A549 (cell line): ENCODE results near the gene WDR43. TPM values are rescaled to one million over a fixed set of nuclear protein-coding genes. Genes with fewer than 3 reads are reported as not detected.

Experiments
- ATAC-seq, 2 experiments: fragments of 200-7000 bp in 1 of 2; fragments of >200 bp in 1 of 2; cut with Nextera tagmentation in 1 of 2; cut with Tn5 transposase in 1 of 2; 3 replicates each; pipeline versions ENCODE4 v1.8.0 to v1.9.1; 2018 to 2020; ENCODE audit warnings: mild to moderate bottlenecking in 1 of 2, moderate library complexity in 1 of 2
- CTCF ChIA-PET: fragments of 300-600 bp; sonication (Branson Sonifier 250); formaldehyde crosslinking; extraction: SDS; loops from one replicate; lab custom pipeline; 2021; ENCODE audit warnings: antibody characterized with exemption, inconsistent platforms; lab: Yijun Ruan, JAX
- POLR2A ChIA-PET: fragments of 350-600 bp; formaldehyde crosslinking; extraction: SDS; loops from one replicate; lab custom pipeline; 2021; ENCODE audit warnings: antibody characterized with exemption, inconsistent platforms; lab: Yijun Ruan, JAX
- DNase-seq, 2 experiments: peaks; one replicate each; pipeline versions ENCODE4 v3.0.0 to v3.0.0-alpha.2; 2011 to 2016; ENCODE audit warnings: low read depth in 1 of 2, low spot score in 1 of 2
- FAIRE-seq: peaks from 2 replicates; lab custom pipeline; 2011; peaks lifted over from hg19 to GRCh38; lab: Jason Lieb, UNC
- H3K27ac ChIP-seq, 2 experiments: fragments of >200 bp; sonication (Bioruptor Twin); formaldehyde crosslinking; 3 replicates each; pipeline ENCODE4 v1.5.1; 2016 to 2017
- H3K4me1 ChIP-seq: fragments of >200 bp; sonication (Bioruptor Twin); formaldehyde crosslinking; 3 replicates; pipeline ENCODE4 v1.6.1; 2016
- H3K4me2 ChIP-seq: fragments of >200 bp; sonication (Bioruptor Twin); formaldehyde crosslinking; 3 replicates; pipeline ENCODE4 v1.6.1; 2016
- H3K4me3 ChIP-seq: fragments of >200 bp; sonication (Bioruptor Twin); formaldehyde crosslinking; 3 replicates; pipeline ENCODE4 v1.5.1; 2016
- H3K9me3 ChIP-seq: fragments of >200 bp; sonication (Bioruptor Twin); formaldehyde crosslinking; 3 replicates; pipeline ENCODE4 v1.6.1; 2016
- E2F6 ChIP-seq: IDR thresholded peaks from 2 replicates; pipeline ENCODE4 v1.6.1; 2012; ENCODE audit warnings: low read depth, borderline replicate concordance
- EHF ChIP-seq: fragments of 250-450 bp; sonication (Bioruptor Pico); IDR thresholded peaks from 2 replicates; pipeline ENCODE4 v1.5.0; 2020; ENCODE audit warnings: mild to moderate bottlenecking
- EP300 ChIP-seq, 2 experiments: fragments of >200 bp; sonication (Bioruptor Twin); formaldehyde crosslinking; IDR thresholded peaks; 2 replicates in 1 of 2; 3 replicates in 1 of 2; pipeline ENCODE4 v1.6.1; 2016 to 2017
- HES2 ChIP-seq: fragments of >200 bp; sonication (Bioruptor Twin); formaldehyde crosslinking; IDR thresholded peaks from 2 replicates; pipeline ENCODE4 v1.6.1; 2016
- HMGXB4 ChIP-seq: fragments of 250-450 bp; sonication (Bioruptor Pico); IDR thresholded peaks from 2 replicates; pipeline ENCODE4 v1.5.0; 2021; ENCODE audit warnings: mild to moderate bottlenecking, moderate library complexity, borderline replicate concordance
- NFE2L2 ChIP-seq: fragments of 150-350 bp; conservative IDR thresholded peaks from 2 replicates; pipeline ENCODE4 v1.6.1; 2014; ENCODE audit warnings: low read length
- NPAS2 ChIP-seq: fragments of 250-450 bp; sonication (Bioruptor Pico); IDR thresholded peaks from 2 replicates; pipeline ENCODE4 v1.8.0; 2022; ENCODE audit warnings: mild to moderate bottlenecking, moderate library complexity, borderline replicate concordance
- PBX3 ChIP-seq: IDR thresholded peaks from 2 replicates; pipeline ENCODE4 v1.6.1; 2012
- POLR2A ChIP-seq: IDR thresholded peaks from 2 replicates; pipeline ENCODE4 v1.6.1; 2012; ENCODE audit warnings: mild to moderate bottlenecking, low read length
- POLR2AphosphoS2 ChIP-seq: conservative IDR thresholded peaks from 2 replicates; pipeline ENCODE4 v1.6.1; 2012; ENCODE audit warnings: low read length, improper control_type of control experiment, inconsistent platforms
- RARB ChIP-seq: fragments of 250-450 bp; sonication (Bioruptor Pico); IDR thresholded peaks from 2 replicates; pipeline ENCODE4 v1.8.0; 2021; ENCODE audit warnings: mild to moderate bottlenecking, moderate library complexity
- RFX5 ChIP-seq: fragments of 450-650 bp; IDR thresholded peaks from 2 replicates; pipeline ENCODE4 v1.7.1; 2014; ENCODE audit warnings: antibody characterized with exemption, mild to moderate bottlenecking, moderate library complexity
- TFCP2L1 ChIP-seq: fragments of 250-450 bp; sonication (Bioruptor Pico); IDR thresholded peaks from 2 replicates; pipeline ENCODE4 v1.5.0; 2021; ENCODE audit warnings: mild to moderate bottlenecking
- ZSCAN20 ChIP-seq: fragments of 250-450 bp; sonication (Bioruptor Pico); IDR thresholded peaks from 2 replicates; pipeline ENCODE4 v1.8.0; 2022; ENCODE audit warnings: mild to moderate bottlenecking, moderate library complexity
- WGBS: methylation state at CpG from one replicate; pipeline ENCODE4 v1.1.6; 2017; ENCODE audit errors: missing lambda C conversion rate; 5-methylcytosine and 5-hydroxymethylcytosine counted together
- polyA plus RNA-seq, 4 experiments: library from polyadenylated mRNA; depleted of rRNA in 3 of 4; stranded (reverse); fragments of >200 nt; fragmentation: RNase III in 1 of 4; extraction: RNeasy Plus Mini Kit Qiagen cat#74134 plus additional on column Dnase treatment in 1 of 4; gene quantifications; 2 replicates in 3 of 4; 3 replicates in 1 of 4; pipeline ENCODE4 v1.2.3, GENCODE V29; 2011 to 2017

Gene WDR43
- polyA plus RNA-seq, 2 of the 4 experiments (the other 2 are of a cell fraction), result 71.8 to 256 TPM

GRCh38 chr2:28994074-28994473, 99.6 kb downstream of the WDR43 start:
- Histone ChIP-seq H3K27ac (no peak overlapping the region; a peak in 1 of 6 replicates), H3K4me1 (peaks cover 7% of the 10 kb centered on the region; the same call in 2 of the 3 replicates), H3K4me2 (no peak overlapping the region), H3K4me3 (no peak overlapping the region), H3K9me3 (no peaks in the 10 kb centered on the region)
- WGBS, result 88% methylated on average over 10 of the region's 10 CpGs
- DNase-seq (no peak), FAIRE-seq (no peak), ATAC-seq (no peak)
- ChIA-PET POLR2A (no interaction called here), CTCF (interaction anchor here (1.0 to 1.2 kb wide), 2 partner anchors 9 to 244 kb away, joined by 4 to 5 read pairs; no protein-coding TSS in a partner anchor)
- TF ChIP-seq TFCP2L1 (CRISPR knock-in tag) (no peak), ZSCAN20 (CRISPR knock-in tag) (no peak), POLR2A (no peak), HES2 (no peak), RFX5 (no peak), E2F6 (no peak), POLR2AphosphoS2 (no peak), PBX3 (no peak)

GRCh38 chr2:28994679-28995078, 100.2 kb downstream of the WDR43 start:
- Histone ChIP-seq H3K4me3 (no peak overlapping the region), H3K4me1 (peaks cover 7% of the 10 kb centered on the region; the same call in 2 of the 3 replicates), H3K4me2 (no peak overlapping the region), H3K27ac (no peak overlapping the region), H3K9me3 (no peaks in the 10 kb centered on the region)
- ATAC-seq (no peak), DNase-seq (no peak), FAIRE-seq (no peak)
- ChIA-PET CTCF (interaction anchor here (1.0 to 1.2 kb wide), 2 partner anchors 14 to 244 kb away, joined by 3 to 4 read pairs; partner anchors contain the start of gene TOGARAM2), POLR2A (no interaction called here)
- 80% methylated on average over 7 of the region's 7 CpGs for WGBS
- TF ChIP-seq HMGXB4 (CRISPR knock-in tag), result no peak

- WGBS, result 61% methylated on average over 6 of the region's 6 CpGs
- no peaks in the 10 kb centered on the region for H3K9me3 ChIP-seq
- no peak for FAIRE-seq
- H3K27ac ChIP-seq, result no peak overlapping the region
- CTCF ChIA-PET, result interaction anchor here (0.9 to 1.8 kb wide), 7 partner anchors 8 to 1032 kb away, joined by 3 to 7 read pairs (median 3); partner anchors contain the start of gene TOGARAM2
- H3K4me2 ChIP-seq, result no peak overlapping the region
- no peak overlapping the region for H3K4me3 ChIP-seq
- H3K4me1 ChIP-seq, result peaks cover 7% of the 10 kb centered on the region; the same call in 2 of the 3 replicates
- no peak for TF ChIP-seq RARB (CRISPR knock-in tag)
- TF ChIP-seq EP300 (IDR thresholded peaks at IDR 0.05), result no peak
- TF ChIP-seq NPAS2 (CRISPR knock-in tag), result no peak
- TF ChIP-seq NFE2L2, result no peak
- TF ChIP-seq EHF (CRISPR knock-in tag), result no peak
- TF ChIP-seq PBX3, result no peak
- TF ChIP-seq ZSCAN20 (CRISPR knock-in tag), result no peak
- TF ChIP-seq, all 56 proteins: peak for 0
- DNase-seq (no peak), ATAC-seq (no peak)
- POLR2A ChIA-PET, result no interaction called here
These were observed 101.6 kb downstream of the WDR43 start for GRCh38 chr2:28995765-28996750.
